Sigmoid colon (tissue), 7 donors: ENCODE data around the gene RHO. TPM values are rescaled to one million over a fixed set of nuclear protein-coding genes. Genes with fewer than 3 reads are reported as not detected.
A peak's percentile ranks its signal among the peaks of the same experiment; 100 is the strongest.
"Not testable (repeated sequence)": the region's sequence is repeated elsewhere in the genome, so short reads cannot be mapped to it uniquely, and the experiment has no call there.

ENCODE experiments used
- DNase-seq: peaks from one replicate; pipeline ENCODE4 v3.0.0-alpha.2; 2019
- H3K27ac ChIP-seq, 4 donors: fragments of 200-600 bp; sonication (generic); one replicate each; pipeline ENCODE4 v1.5.1; 2016 to 2019; ENCODE audit warnings: mild to moderate bottlenecking in 1 of 4
- H3K27me3 ChIP-seq, 3 donors: fragments of 200-600 bp; sonication (generic); one replicate each; pipeline ENCODE4 v1.5.1; 2019; ENCODE audit warnings: mild to moderate bottlenecking in 1 of 3
- H3K36me3 ChIP-seq, 4 donors: fragments of 200-600 bp; sonication (generic); one replicate each; pipeline ENCODE4 v1.5.1; 2016 to 2019
- H3K4me1 ChIP-seq, 4 donors: fragments of 200-600 bp; sonication (generic); one replicate each; pipeline ENCODE4 v1.5.1; 2017 to 2019
- H3K4me3 ChIP-seq, 4 donors: fragments of 200-600 bp; sonication (generic); one replicate each; pipeline ENCODE4 v1.5.1; 2017 to 2019; ENCODE audit warnings: mild to moderate bottlenecking in 2 of 4, moderate library complexity in 1 of 4
- H3K9me3 ChIP-seq, 4 donors: fragments of 200-600 bp in 3 of 4; sonication (generic) in 3 of 4; one replicate each; pipeline versions ENCODE4 v1.5.1 to v1.6.1; 2013 to 2019
- EP300 ChIP-seq, 4 donors: sonication (generic); formaldehyde crosslinking; IDR thresholded peaks; one replicate each; pipeline ENCODE4 v1.6.1; 2017; ENCODE audit warnings: antibody characterized with exemption in 4 of 4
- POLR2A ChIP-seq, 2 donors: fragments of 450-650 bp; IDR thresholded peaks; one replicate each; pipeline ENCODE4 v1.6.1; 2016; ENCODE audit warnings: antibody characterized with exemption in 2 of 2, mild to moderate bottlenecking in 2 of 2, moderate library complexity in 2 of 2
- POLR2AphosphoS5 ChIP-seq, 4 donors: sonication (generic); formaldehyde crosslinking; IDR thresholded peaks; one replicate each; pipeline ENCODE4 v1.6.1; 2017; ENCODE audit warnings: antibody characterized with exemption in 4 of 4
- WGBS, 2 donors: extraction: QIAGEN DNeasy Blood & Tissue Kit; methylation state at CpG; one replicate each; pipeline ENCODE4 v1.1.7; 2013; 5-methylcytosine and 5-hydroxymethylcytosine counted together
- intact Hi-C: fragments of 100-400 bp; cut with DNase I; formaldehyde crosslinking; loops from one replicate; pipeline ENCODE4 v1.15.1; 2023
- polyA plus RNA-seq, 3 donors: library from polyadenylated mRNA; stranded (reverse); fragments of 200-250 nt; gene quantifications; one replicate each; pipeline ENCODE4 v1.2.3, GENCODE V29; 2013
- total RNA-seq, 4 donors: library from RNA; depleted of rRNA; stranded (reverse); fragments of >200 nt; gene quantifications; one replicate each; pipeline ENCODE4 v1.1.0, GENCODE V29; 2016
- TF ChIP-seq, protein P1 (sequence below), 4 experiments: fragments of 450-650 bp in 3 of 4; fragments of 200-600 bp in 1 of 4; IDR thresholded peaks; one replicate each; pipeline ENCODE4 v1.5.1; 2016 to 2019; ENCODE audit warnings: antibody characterized with exemption in 4 of 4, mild to moderate bottlenecking in 3 of 4, moderate library complexity in 2 of 4
- donor health status: healthy with polysubstance abuse.
- donor health status: Bipolar disorder and iron deficiency.
- donor health status: healthy.

RHO gene
- total and polyA plus RNA-seq, 7 donors, result not detected

DNA sequence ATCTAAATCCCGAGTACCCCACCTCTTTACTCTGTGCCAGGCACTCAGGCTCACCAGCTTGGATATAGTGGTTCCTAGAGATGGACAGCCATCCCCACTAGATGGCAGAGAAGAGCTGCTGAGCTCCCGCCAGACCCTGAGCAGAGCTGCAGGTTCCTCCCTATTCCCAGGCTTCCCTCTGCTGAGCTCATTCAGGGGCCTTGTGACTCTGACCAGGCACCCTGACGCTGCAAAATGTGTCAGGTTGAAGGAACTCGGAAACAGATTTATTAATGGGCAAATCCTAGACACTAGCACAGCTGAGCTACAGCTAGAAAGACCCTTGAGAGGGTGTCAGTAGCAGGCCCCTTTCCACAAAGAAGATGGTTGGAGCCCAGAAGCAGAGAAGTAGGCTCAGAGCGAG, 38.2 kb upstream of the RHO start:
- Histone ChIP-seq H3K27ac (peak overlapping the region; percentile 69 to 89 (median 74)), H3K4me1 (peaks cover 0 to 22% (median 8%) of the 10 kb centered on the region in 4 donors), H3K27me3 (no peaks in the 10 kb centered on the region), H3K36me3 (peaks cover 2 to 46% (median 4%) of the 10 kb centered on the region in 4 donors), H3K4me3 (no peak overlapping the region), H3K9me3 (no peaks in the 10 kb centered on the region)
- 24 to 27% methylated on average over 5 of the region's 5 CpGs for WGBS, 2 donors
- TF ChIP-seq, protein P1, sequence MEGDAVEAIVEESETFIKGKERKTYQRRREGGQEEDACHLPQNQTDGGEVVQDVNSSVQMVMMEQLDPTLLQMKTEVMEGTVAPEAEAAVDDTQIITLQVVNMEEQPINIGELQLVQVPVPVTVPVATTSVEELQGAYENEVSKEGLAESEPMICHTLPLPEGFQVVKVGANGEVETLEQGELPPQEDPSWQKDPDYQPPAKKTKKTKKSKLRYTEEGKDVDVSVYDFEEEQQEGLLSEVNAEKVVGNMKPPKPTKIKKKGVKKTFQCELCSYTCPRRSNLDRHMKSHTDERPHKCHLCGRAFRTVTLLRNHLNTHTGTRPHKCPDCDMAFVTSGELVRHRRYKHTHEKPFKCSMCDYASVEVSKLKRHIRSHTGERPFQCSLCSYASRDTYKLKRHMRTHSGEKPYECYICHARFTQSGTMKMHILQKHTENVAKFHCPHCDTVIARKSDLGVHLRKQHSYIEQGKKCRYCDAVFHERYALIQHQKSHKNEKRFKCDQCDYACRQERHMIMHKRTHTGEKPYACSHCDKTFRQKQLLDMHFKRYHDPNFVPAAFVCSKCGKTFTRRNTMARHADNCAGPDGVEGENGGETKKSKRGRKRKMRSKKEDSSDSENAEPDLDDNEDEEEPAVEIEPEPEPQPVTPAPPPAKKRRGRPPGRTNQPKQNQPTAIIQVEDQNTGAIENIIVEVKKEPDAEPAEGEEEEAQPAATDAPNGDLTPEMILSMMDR (IDR thresholded peaks at IDR 0.05), result peak; percentile 31 to 80 (median 75)
- peak; percentile 25 to 85 (median 56) for TF ChIP-seq POLR2AphosphoS5 (IDR thresholded peaks at IDR 0.05)
- no peak for TF ChIP-seq POLR2A (IDR thresholded peaks at IDR 0.05)
- peak in 1 of 4 donors; percentile 73 for TF ChIP-seq EP300 (IDR thresholded peaks at IDR 0.05)
- intact Hi-C loops, result loop anchor here (2.0 to 5.0 kb wide), 4 partner anchors 117 to 445 kb away; partner anchors contain the start of gene PLXND1
- DNase-seq, result peak; percentile 94

DNA sequence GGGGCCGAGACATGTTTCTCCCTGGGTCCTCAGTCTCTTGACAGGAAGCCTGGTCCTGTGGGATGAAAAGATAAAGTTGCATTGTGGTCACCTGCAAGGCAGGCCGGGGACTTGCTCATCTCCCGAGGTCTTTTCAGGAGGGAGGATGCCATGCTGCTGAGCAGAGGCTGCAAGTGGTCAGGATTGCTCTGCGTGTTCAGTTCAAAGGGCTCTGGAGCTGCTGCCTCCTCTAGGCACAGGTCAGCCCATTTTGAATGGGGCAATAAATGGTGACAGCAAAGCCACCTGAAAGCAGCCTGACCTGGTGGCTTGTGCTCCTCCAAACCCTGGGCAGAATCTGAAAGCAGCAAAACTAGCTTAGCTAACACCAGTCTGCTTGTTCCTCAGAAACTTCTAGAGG, 37.4 kb upstream of the RHO start:
- Histone ChIP-seq H3K4me1 (peaks cover 0 to 24% (median 11%) of the 10 kb centered on the region in 4 donors), H3K27ac (peak overlapping the region; percentile 69 to 89 (median 74)), H3K36me3 (peaks cover 4 to 44% (median 5%) of the 10 kb centered on the region in 4 donors)
- not testable (repeated sequence) for H3K4me3 ChIP-seq, H3K27me3 ChIP-seq, DNase-seq, H3K9me3 ChIP-seq
- 89 to 92% methylated on average over 4 of the region's 4 CpGs for WGBS, 2 donors
- intact Hi-C loops, result loop anchor here (2.0 to 5.0 kb wide), 4 partner anchors 116 to 444 kb away; partner anchors contain the start of gene PLXND1

DNA sequence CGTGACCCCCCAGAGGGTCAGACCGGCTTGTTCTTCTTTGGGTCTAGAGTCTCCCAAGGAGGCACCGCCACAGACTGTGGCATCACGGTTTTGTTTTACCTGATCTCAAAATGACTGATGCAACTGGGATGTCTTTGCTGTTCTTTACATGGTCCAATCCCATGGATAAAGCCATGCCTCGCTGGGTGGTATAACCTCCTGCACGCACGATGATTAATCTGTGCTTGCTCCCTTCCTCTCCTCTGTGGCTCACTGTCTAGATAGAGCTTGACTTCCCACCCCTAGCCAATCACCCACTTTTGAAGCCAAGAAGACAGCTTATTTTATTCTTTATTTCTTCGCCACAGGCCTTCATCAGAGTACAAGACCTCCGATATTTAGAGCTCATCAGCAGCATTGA, 36.6 kb upstream of the RHO start:
- H3K27me3 ChIP-seq, result no peaks in the 10 kb centered on the region
- no peak overlapping the region for H3K27ac ChIP-seq
- H3K36me3 ChIP-seq, result peaks cover 4 to 48% (median 5%) of the 10 kb centered on the region in 4 donors
- H3K4me3 ChIP-seq, result no peak overlapping the region
- TF ChIP-seq EP300 (IDR thresholded peaks at IDR 0.05) (no peak), POLR2A (IDR thresholded peaks at IDR 0.05) (no peak), POLR2AphosphoS5 (IDR thresholded peaks at IDR 0.05) (no peak)
- TF ChIP-seq, protein P1 (IDR thresholded peaks at IDR 0.05), result no peak
- peaks cover 0 to 19% (median 11%) of the 10 kb centered on the region in 4 donors for H3K4me1 ChIP-seq
- WGBS, 2 donors, result 95 to 96% methylated on average over 9 of the region's 9 CpGs
- intact Hi-C loops, result loop anchor here (2.0 to 5.0 kb wide), 4 partner anchors 116 to 443 kb away; partner anchors contain the start of gene PLXND1
- DNase-seq, result no peak
- H3K9me3 ChIP-seq, result no peaks in the 10 kb centered on the region

DNA sequence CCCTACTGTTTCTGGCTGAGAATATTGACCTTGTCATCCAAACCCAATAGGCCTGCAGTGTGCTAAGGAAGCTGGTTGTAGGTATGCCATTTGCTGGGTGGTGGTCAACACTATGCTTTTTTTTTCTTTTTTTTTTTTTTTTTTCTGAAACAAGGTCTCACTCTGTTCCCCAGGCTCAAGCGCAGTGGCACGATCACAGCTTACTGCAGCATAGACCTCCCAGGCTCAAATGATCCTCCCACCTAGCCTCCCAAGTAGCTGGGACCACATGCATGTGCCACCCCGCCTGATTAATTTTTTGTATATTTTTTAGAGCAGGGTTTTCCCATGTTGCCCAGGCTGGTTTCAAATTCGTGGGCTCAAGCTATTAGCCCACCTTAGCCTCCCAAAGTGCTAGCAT, 35.7 kb upstream of the RHO start:
- TF ChIP-seq POLR2AphosphoS5 (IDR thresholded peaks at IDR 0.05) (no peak), EP300 (IDR thresholded peaks at IDR 0.05) (no peak)
- no peak overlapping the region for H3K27ac ChIP-seq
- no peaks in the 10 kb centered on the region for H3K27me3 ChIP-seq
- peaks cover 0 to 19% (median 11%) of the 10 kb centered on the region in 4 donors for H3K4me1 ChIP-seq
- H3K9me3 ChIP-seq, result no peaks in the 10 kb centered on the region
- intact Hi-C loops, result loop anchor here (5.0 kb wide), 1 partner anchor 115 kb away; the partner anchor contains the start of gene PLXND1
- no peak overlapping the region for H3K4me3 ChIP-seq
- no peak for DNase-seq
- 93 to 96% methylated on average over 4 of the region's 4 CpGs for WGBS, 2 donors
- H3K36me3 ChIP-seq, result peaks cover 4 to 44% (median 5%) of the 10 kb centered on the region in 4 donors

DNA sequence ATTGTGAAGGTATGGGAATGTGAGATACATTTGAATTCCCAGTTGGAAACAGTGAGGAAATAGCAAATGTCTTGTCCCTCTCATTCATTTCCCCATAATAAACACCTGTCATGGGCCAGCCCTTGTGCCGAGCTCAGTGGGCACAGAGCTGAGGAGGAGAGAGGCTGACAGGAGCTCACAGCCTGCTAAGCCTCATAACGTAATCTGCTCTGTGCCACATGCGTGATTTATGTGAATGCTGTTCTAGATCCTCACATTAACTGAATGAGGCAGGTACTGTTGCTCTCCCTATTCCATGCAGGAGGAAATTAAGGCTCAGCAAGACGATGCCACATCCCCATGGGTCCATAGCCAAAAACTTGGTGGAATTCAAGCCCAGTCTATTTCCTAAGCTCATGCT, 35.2 kb upstream of the RHO start:
- H3K27me3 ChIP-seq, result no peaks in the 10 kb centered on the region
- TF ChIP-seq, protein P1 (IDR thresholded peaks at IDR 0.05), result no peak
- TF ChIP-seq POLR2A (IDR thresholded peaks at IDR 0.05) (no peak), POLR2AphosphoS5 (IDR thresholded peaks at IDR 0.05) (no peak), EP300 (IDR thresholded peaks at IDR 0.05) (no peak)
- intact Hi-C loops, result loop anchor here (5.0 kb wide), 1 partner anchor 114 kb away; the partner anchor contains the start of gene PLXND1
- peaks cover 4 to 39% (median 5%) of the 10 kb centered on the region in 4 donors for H3K36me3 ChIP-seq
- peaks cover 0 to 19% (median 11%) of the 10 kb centered on the region in 4 donors for H3K4me1 ChIP-seq
- H3K4me3 ChIP-seq, result no peak overlapping the region
- no peak overlapping the region for H3K27ac ChIP-seq
- no peaks in the 10 kb centered on the region for H3K9me3 ChIP-seq
- WGBS, 2 donors, result 95 to 97% methylated on average over 4 of the region's 4 CpGs
- no peak for DNase-seq

DNA sequence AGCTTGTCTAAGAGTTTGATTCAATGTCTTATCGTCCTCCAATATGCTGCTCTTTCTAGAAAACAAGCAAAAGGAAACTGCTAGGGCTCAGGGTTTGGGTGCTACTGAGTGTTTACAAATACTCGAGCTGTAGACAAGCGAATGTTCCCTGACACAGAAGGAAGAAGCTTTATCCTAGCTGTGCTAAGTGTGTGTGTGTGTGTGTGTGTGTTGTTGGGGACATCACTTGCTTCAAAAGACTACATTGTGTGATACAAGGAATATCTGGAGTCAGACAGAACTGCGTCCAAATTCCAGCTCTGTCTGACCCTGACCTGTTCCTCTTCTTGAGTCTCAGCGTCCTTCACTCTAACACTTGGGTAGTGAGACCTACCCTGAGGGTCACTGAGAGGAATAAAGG, 33.9 kb upstream of the RHO start:
- H3K9me3 ChIP-seq, DNase-seq, H3K4me3 ChIP-seq, H3K27me3 ChIP-seq: not testable (repeated sequence)
- Histone ChIP-seq H3K4me1 (peaks cover 0 to 19% (median 11%) of the 10 kb centered on the region in 4 donors), H3K36me3 (peaks cover 4 to 38% (median 5%) of the 10 kb centered on the region in 4 donors), H3K27ac (peak overlapping the region; percentile 53 to 60 (median 58))
- 79 to 82% methylated on average over 5 of the region's 5 CpGs for WGBS, 2 donors
- intact Hi-C loops, result loop anchor here (5.0 kb wide), 1 partner anchor 113 kb away; the partner anchor contains the start of gene PLXND1

DNA sequence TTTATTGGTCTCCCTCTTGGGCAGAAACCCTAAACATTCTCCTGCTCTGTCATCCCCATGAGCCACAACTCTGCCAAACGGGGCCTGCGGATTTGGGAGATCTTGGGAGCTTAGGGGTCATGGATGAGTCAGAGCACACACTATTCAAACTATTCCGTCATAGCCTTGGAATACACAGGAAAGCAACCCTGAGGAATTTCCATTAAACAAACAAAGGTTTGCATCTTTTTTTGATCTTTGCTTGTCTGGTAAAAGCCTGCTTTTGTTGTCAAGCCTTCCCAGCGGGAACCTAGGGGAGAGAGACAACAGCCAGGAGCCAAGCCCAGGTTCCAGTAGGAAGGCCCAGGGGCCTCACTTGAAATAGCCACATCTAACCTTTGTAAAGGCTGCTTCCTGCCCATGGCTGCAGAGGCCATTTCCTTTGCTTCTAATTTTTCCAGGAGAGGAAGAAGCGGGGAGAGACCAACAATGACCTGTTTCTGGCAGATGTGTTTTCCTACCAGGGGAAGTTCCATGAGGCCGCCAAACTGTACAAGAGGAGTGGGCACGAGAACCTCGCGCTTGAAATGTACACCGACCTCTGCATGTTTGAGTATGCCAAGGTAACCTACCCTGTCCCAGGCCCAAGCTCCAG, 33.3 kb upstream of the RHO start:
- Histone ChIP-seq H3K36me3 (peaks cover 4 to 42% (median 5%) of the 10 kb centered on the region in 4 donors), H3K27ac (peak overlapping the region; percentile 53 to 60 (median 58)), H3K4me1 (peaks cover 0 to 19% (median 11%) of the 10 kb centered on the region in 4 donors)
- H3K4me3 ChIP-seq, intact Hi-C loops, H3K27me3 ChIP-seq, DNase-seq, H3K9me3 ChIP-seq: not testable (repeated sequence)
- 87 to 92% methylated on average over 10 of the region's 10 CpGs for WGBS, 2 donors

DNA sequence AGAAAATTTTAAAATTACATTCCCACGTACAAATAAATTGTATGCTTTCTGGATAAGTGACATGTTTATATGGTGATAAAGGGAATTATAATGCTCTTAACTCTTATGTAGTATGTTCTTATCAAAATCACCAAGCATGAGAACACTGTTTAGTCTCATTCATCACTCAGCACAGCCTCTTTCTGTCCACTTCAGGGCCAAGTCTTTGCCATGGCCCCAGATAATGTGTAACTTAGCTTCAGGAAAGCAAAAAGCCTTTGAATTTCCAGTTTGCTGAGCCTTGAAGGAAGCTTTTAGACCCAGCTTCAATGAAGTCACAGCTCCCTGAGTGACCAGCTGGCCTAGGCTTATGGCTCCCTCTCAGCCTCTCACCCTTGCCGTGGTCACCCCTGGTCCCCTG, 30.6 kb upstream of the RHO start:
- H3K4me3 ChIP-seq, H3K9me3 ChIP-seq, H3K27me3 ChIP-seq, H3K27ac ChIP-seq, intact Hi-C loops, DNase-seq: not testable (repeated sequence)
- WGBS, 2 donors, result 94 to 98% methylated on average over 2 of the region's 2 CpGs
- Histone ChIP-seq H3K36me3 (peaks cover 3 to 47% (median 6%) of the 10 kb centered on the region in 4 donors), H3K4me1 (peaks cover 0 to 12% (median 4%) of the 10 kb centered on the region in 4 donors)
